HG02571 (cell line): ENCODE data around the gene FAM47A.

Experiments used
- ATAC-seq: cut with Tn5 transposase; IDR thresholded peaks from one replicate; pipeline ENCODE4 v1.9.1; 2021; ENCODE audit warnings: mild to moderate bottlenecking, moderate library complexity; ENCODE audit not compliant: unreplicated experiment

The FAM47A gene

GRCh38 chrX:34132028-34132427 lies at the start of gene FAM47A:
TSS of gene FAM47A (minus strand) at chrX:34132314. CDS start at chrX:34132278, 36 bp downstream.
- no peak for ATAC-seq

GRCh38 chrX:34147345-34147744 lies 15.2 kb upstream of the FAM47A start:
- ATAC-seq: no peak

- ATAC-seq: no peak
Observed at GRCh38 chrX:34146906-34147305, 14.8 kb upstream of the FAM47A start.

- ATAC-seq: no peak
Observed at GRCh38 chrX:34144246-34144645, 12.1 kb upstream of the FAM47A start.

- ATAC-seq: no peak
Observed at GRCh38 chrX:34140816-34141215, 8.7 kb upstream of the FAM47A start.

- no peak for ATAC-seq
Observed at GRCh38 chrX:34130980-34131744, 952 bp downstream of the FAM47A start.

- no peak for ATAC-seq
Observed at GRCh38 chrX:34130501-34130900, 1.6 kb downstream of the FAM47A start.

- ATAC-seq: no peak
Observed at GRCh38 chrX:34126011-34126410, 6.1 kb downstream of the FAM47A start.

- no peak for ATAC-seq
Observed at GRCh38 chrX:34119122-34119521, 13.0 kb downstream of the FAM47A start.

- no peak for ATAC-seq
Observed at GRCh38 chrX:34112459-34112858, 19.7 kb downstream of the FAM47A start.
